Measurements from ENCODE around the gene BRK1.

DNA sequence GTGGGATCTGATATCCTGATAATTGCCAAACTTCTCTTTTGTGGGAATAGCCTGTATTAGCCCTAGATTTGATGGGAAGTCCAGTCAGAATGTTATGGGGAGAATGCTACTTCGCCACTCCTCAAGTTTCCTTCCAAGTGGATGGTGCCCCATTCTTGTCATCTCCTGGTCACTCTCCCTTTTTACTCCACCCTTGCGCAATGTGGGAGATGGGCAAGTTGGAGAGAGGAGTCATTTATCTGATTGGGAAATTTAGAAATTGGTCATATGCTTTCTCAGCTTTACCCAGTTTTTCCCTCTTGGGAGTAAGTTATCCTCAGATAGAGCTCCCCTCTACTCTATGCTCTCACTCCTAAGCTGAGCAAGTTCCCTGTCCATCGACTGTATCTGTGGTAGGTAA, 21.8 kb upstream of the BRK1 start:
- TF ChIP-seq SETDB1 (IDR thresholded peaks at IDR 0.05; ENCODE audit: insufficient read length, low read length) (no peak), ZNF184 (tag by site-specific recombination; IDR thresholded peaks at IDR 0.05) (no peak), ZNF354C (tag by site-specific recombination; IDR thresholded peaks at IDR 0.05; ENCODE audit: borderline replicate concordance, low read depth) (no peak), ATF2 (tag by site-specific recombination; IDR thresholded peaks at IDR 0.05; ENCODE audit: low read depth) (no peak), ZNF239 (tag by site-specific recombination; IDR thresholded peaks at IDR 0.05) (no peak), INSM2 (tag by site-specific recombination; IDR thresholded peaks at IDR 0.05) (no peak), ZBTB7A (tag by site-specific recombination; IDR thresholded peaks at IDR 0.05; ENCODE audit: low read depth) (no peak), ZNF629 (tag by site-specific recombination; IDR thresholded peaks at IDR 0.05) (no peak), ZNF10 (tag by site-specific recombination; IDR thresholded peaks at IDR 0.05) (no peak), ZBTB21 (tag by site-specific recombination; IDR thresholded peaks at IDR 0.05) (no peak)
- TF ChIP-seq, protein P1, sequence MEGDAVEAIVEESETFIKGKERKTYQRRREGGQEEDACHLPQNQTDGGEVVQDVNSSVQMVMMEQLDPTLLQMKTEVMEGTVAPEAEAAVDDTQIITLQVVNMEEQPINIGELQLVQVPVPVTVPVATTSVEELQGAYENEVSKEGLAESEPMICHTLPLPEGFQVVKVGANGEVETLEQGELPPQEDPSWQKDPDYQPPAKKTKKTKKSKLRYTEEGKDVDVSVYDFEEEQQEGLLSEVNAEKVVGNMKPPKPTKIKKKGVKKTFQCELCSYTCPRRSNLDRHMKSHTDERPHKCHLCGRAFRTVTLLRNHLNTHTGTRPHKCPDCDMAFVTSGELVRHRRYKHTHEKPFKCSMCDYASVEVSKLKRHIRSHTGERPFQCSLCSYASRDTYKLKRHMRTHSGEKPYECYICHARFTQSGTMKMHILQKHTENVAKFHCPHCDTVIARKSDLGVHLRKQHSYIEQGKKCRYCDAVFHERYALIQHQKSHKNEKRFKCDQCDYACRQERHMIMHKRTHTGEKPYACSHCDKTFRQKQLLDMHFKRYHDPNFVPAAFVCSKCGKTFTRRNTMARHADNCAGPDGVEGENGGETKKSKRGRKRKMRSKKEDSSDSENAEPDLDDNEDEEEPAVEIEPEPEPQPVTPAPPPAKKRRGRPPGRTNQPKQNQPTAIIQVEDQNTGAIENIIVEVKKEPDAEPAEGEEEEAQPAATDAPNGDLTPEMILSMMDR (tag by site-specific recombination; IDR thresholded peaks at IDR 0.05), result no peak
- TF ChIP-seq, protein P2, sequence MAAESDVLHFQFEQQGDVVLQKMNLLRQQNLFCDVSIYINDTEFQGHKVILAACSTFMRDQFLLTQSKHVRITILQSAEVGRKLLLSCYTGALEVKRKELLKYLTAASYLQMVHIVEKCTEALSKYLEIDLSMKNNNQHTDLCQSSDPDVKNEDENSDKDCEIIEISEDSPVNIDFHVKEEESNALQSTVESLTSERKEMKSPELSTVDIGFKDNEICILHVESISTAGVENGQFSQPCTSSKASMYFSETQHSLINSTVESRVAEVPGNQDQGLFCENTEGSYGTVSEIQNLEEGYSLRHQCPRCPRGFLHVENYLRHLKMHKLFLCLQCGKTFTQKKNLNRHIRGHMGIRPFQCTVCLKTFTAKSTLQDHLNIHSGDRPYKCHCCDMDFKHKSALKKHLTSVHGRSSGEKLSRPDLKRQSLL (tag by site-specific recombination; IDR thresholded peaks at IDR 0.05), result no peak

Data from HEK293 (cell line).